ENCODE measurements around the gene NEDD4L.

NEDD4L gene

GRCh38 chr18:58230438-58231179, 186.6 kb downstream of the NEDD4L start:
- Mint-ChIP-seq H3K27me3 (ENCODE audit: low read depth) (no peaks in the 10 kb centered on the region), H3K27ac (no peak overlapping the region), H3K4me3 (no peak overlapping the region), H3K9me3 (no peaks in the 10 kb centered on the region), H3K4me1 (ENCODE audit: low read depth) (no peaks in the 10 kb centered on the region), H3K36me3 (ENCODE audit: low read depth) (no peaks in the 10 kb centered on the region)
- DNase-seq (ENCODE audit: low spot score), result no peak

- Mint-ChIP-seq H3K4me3 (no peak overlapping the region), H3K27ac (no peak overlapping the region), H3K9me3 (no peaks in the 10 kb centered on the region), H3K4me1 (ENCODE audit: low read depth) (no peaks in the 10 kb centered on the region), H3K36me3 (ENCODE audit: low read depth) (no peaks in the 10 kb centered on the region), H3K27me3 (ENCODE audit: low read depth) (no peaks in the 10 kb centered on the region)
- no peak for DNase-seq (ENCODE audit: low spot score)
These were observed 187.9 kb downstream of the NEDD4L start for GRCh38 chr18:58231930-58232329.

- no peaks in the 10 kb centered on the region for H3K4me1 Mint-ChIP-seq (ENCODE audit: low read depth)
- no peaks in the 10 kb centered on the region for H3K9me3 Mint-ChIP-seq
- DNase-seq (ENCODE audit: low spot score), result no peak
- H3K4me3 Mint-ChIP-seq, result no peak overlapping the region
- H3K27ac Mint-ChIP-seq, result no peak overlapping the region
- H3K36me3 Mint-ChIP-seq (ENCODE audit: low read depth), result no peaks in the 10 kb centered on the region
- no peaks in the 10 kb centered on the region for H3K27me3 Mint-ChIP-seq (ENCODE audit: low read depth)
These were observed 188.6 kb downstream of the NEDD4L start for GRCh38 chr18:58232668-58233067.

DNA sequence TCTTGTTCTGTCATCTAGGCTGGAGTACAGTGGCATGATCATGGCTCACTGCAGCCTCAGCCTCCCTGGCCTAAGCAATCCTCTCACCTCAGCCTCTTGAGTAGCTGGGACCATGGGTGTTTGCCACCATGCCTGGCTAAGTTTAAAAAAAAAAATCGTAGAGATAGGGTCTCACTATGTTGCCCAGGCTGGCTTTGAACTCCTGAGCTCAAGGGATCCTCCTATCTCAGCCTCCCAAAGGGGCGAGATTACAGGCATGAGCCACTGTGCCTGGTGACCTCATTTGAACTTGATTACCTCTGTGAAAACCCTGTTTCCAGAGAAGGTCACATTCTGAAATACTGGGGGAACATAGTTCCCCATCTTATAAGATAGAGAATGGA, 190.3 kb downstream of the NEDD4L start:
- Mint-ChIP-seq H3K27me3 (ENCODE audit: low read depth) (no peaks in the 10 kb centered on the region), H3K36me3 (ENCODE audit: low read depth) (no peaks in the 10 kb centered on the region), H3K27ac (no peak overlapping the region), H3K4me1 (ENCODE audit: low read depth) (no peaks in the 10 kb centered on the region), H3K4me3 (no peak overlapping the region), H3K9me3 (no peaks in the 10 kb centered on the region)
- no peak for DNase-seq (ENCODE audit: low spot score)

DNA sequence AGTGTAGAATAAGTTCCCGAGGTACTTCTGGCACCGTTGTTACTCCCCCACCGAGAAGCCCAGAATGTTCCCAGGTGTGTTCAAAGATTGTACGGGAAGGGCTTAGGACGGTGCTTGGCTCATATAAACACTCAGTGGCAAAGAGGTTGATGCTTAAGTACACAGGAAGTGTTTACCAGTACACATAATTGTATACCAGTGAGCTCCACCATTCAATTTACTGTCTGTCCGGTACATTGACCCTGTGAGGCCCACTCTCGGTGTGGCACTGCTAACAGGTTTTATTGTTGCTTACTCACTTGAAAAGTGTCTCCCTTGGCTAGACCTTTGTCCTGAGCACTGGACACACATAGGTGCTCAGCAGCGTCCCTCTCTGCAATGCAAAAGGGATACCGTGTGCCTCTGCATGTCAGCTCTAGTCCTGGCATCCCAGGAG, 191.0 kb downstream of the NEDD4L start:
- Mint-ChIP-seq H3K4me3 (no peak overlapping the region), H3K27ac (no peak overlapping the region), H3K27me3 (ENCODE audit: low read depth) (no peaks in the 10 kb centered on the region), H3K36me3 (ENCODE audit: low read depth) (no peaks in the 10 kb centered on the region), H3K9me3 (no peaks in the 10 kb centered on the region), H3K4me1 (ENCODE audit: low read depth) (no peaks in the 10 kb centered on the region)
- no peak for DNase-seq (ENCODE audit: low spot score)

- H3K27ac Mint-ChIP-seq, result no peak overlapping the region
- no peaks in the 10 kb centered on the region for H3K9me3 Mint-ChIP-seq
- DNase-seq (ENCODE audit: low spot score), result no peak
- H3K4me3 Mint-ChIP-seq, result no peak overlapping the region
- no peaks in the 10 kb centered on the region for H3K27me3 Mint-ChIP-seq (ENCODE audit: low read depth)
- no peaks in the 10 kb centered on the region for H3K36me3 Mint-ChIP-seq (ENCODE audit: low read depth)
- no peaks in the 10 kb centered on the region for H3K4me1 Mint-ChIP-seq (ENCODE audit: low read depth)
These were observed 195.9 kb downstream of the NEDD4L start for GRCh38 chr18:58239879-58240278.

DNA sequence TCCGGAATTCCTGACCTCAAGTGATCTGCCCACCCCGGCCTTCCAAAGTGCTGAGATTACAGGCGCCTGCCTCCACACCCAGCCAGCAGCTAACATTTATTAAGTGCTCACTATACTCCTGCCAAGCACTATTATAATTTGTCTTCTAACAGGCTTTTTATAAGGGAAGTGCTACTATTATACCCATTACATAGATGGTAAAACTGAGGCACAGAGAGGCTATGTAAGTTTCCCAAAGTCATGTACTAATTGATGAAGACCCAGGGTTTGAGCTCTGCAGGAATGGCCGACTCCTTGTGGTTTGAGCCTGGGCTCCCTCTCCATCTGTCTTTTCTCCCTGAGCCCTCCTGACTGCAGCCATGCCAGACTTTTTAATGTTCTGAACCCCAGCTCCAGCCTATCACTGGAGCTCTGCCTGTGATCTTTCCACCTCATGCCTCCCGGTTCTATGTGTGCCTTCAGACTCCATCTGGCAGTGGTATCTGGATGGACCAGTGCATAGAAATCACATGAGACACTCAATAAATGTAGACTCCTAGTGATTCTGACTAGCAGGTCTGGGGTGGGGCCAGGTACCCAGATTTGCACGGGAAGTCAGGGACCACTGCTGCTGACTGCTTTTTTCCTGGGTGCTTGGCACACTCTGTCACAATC, 197.1 kb downstream of the NEDD4L start:
- Mint-ChIP-seq H3K4me3 (no peak overlapping the region), H3K36me3 (ENCODE audit: low read depth) (no peaks in the 10 kb centered on the region), H3K4me1 (ENCODE audit: low read depth) (no peaks in the 10 kb centered on the region), H3K9me3 (no peaks in the 10 kb centered on the region), H3K27me3 (ENCODE audit: low read depth) (no peaks in the 10 kb centered on the region), H3K27ac (no peak overlapping the region)
- DNase-seq (ENCODE audit: low spot score), result no peak

- no peaks in the 10 kb centered on the region for H3K36me3 Mint-ChIP-seq (ENCODE audit: low read depth)
- H3K27ac Mint-ChIP-seq, result no peak overlapping the region
- no peak for DNase-seq (ENCODE audit: low spot score)
These were observed 197.9 kb downstream of the NEDD4L start for GRCh38 chr18:58241877-58242276.

GRCh38 chr18:58242435-58242834, 198.4 kb downstream of the NEDD4L start:
- DNase-seq (ENCODE audit: low spot score), result no peak
- Mint-ChIP-seq H3K27ac (no peak overlapping the region), H3K4me1 (ENCODE audit: low read depth) (no peaks in the 10 kb centered on the region), H3K9me3 (no peaks in the 10 kb centered on the region), H3K27me3 (ENCODE audit: low read depth) (no peaks in the 10 kb centered on the region), H3K4me3 (no peak overlapping the region), H3K36me3 (ENCODE audit: low read depth) (no peaks in the 10 kb centered on the region)

More at GRCh38 chr18:58241877-58242276, 197.9 kb downstream of the NEDD4L start:
- Mint-ChIP-seq H3K4me1 (ENCODE audit: low read depth) (no peaks in the 10 kb centered on the region), H3K27me3 (ENCODE audit: low read depth) (no peaks in the 10 kb centered on the region), H3K4me3 (no peak overlapping the region), H3K9me3 (no peaks in the 10 kb centered on the region)

GRCh38 chr18:58242968-58243367, 198.9 kb downstream of the NEDD4L start:
- no peak overlapping the region for H3K4me3 Mint-ChIP-seq
- no peaks in the 10 kb centered on the region for H3K36me3 Mint-ChIP-seq (ENCODE audit: low read depth)
- H3K27ac Mint-ChIP-seq, result no peak overlapping the region
- no peaks in the 10 kb centered on the region for H3K4me1 Mint-ChIP-seq (ENCODE audit: low read depth)
- no peaks in the 10 kb centered on the region for H3K9me3 Mint-ChIP-seq
- DNase-seq (ENCODE audit: low spot score), result no peak
- H3K27me3 Mint-ChIP-seq (ENCODE audit: low read depth), result no peaks in the 10 kb centered on the region

DNA sequence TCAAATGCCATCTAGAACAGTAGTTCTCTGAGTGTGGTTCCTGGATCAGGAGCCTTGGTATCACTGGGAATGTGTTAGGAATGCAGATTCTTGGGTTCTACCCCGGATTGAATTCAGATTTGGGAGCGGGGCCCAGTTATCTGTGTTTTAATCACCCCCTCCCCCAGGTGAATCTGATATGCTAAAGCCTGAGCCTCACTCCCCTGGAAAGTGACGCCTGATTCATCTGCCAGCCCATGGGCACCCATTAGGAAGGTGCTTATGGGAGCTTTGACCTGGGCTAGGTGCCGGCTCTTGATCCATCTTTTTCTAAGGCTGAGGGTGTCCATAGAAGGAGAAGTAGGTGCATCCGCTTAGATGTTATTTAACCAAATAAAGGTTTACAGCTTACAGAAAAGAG, 199.4 kb downstream of the NEDD4L start:
- no peaks in the 10 kb centered on the region for H3K4me1 Mint-ChIP-seq (ENCODE audit: low read depth)
- H3K27ac Mint-ChIP-seq, result no peak overlapping the region
- H3K9me3 Mint-ChIP-seq, result no peaks in the 10 kb centered on the region
- H3K27me3 Mint-ChIP-seq (ENCODE audit: low read depth), result no peaks in the 10 kb centered on the region
- DNase-seq (ENCODE audit: low spot score), result no peak
- no peaks in the 10 kb centered on the region for H3K36me3 Mint-ChIP-seq (ENCODE audit: low read depth)
- H3K4me3 Mint-ChIP-seq, result no peak overlapping the region

DNA sequence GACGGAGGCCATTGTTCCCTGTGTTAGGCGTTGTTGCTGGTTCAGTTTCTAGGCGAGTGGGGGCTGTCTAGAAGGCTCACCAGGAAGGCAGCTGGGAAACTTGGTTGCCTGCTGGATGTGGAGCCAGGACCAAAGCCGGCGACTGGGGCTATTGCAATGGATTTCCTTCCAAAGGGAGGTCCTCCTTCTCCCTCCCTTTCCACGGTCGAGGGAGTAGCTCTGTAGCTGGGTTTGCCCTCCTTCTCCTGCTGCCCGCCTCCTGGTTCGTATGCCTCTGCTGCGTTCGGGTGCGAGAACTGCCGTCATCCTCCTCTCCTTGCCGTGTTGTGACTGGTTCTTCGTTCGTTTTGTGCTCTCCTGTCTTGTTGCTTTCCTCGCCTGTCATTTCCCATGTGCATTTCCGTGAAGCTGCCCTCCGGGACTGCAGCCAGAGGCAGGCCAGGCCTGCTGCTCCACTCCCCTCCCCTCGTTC, 203.4 kb downstream of the NEDD4L start:
- Mint-ChIP-seq H3K27me3 (ENCODE audit: low read depth) (peaks cover 4% of the 10 kb centered on the region), H3K27ac (no peak overlapping the region), H3K9me3 (no peaks in the 10 kb centered on the region), H3K4me1 (ENCODE audit: low read depth) (no peaks in the 10 kb centered on the region), H3K36me3 (ENCODE audit: low read depth) (no peaks in the 10 kb centered on the region), H3K4me3 (no peak overlapping the region)
- DNase-seq (ENCODE audit: low spot score), result no peak

- Mint-ChIP-seq H3K36me3 (ENCODE audit: low read depth) (no peaks in the 10 kb centered on the region), H3K9me3 (no peaks in the 10 kb centered on the region), H3K4me1 (ENCODE audit: low read depth) (no peaks in the 10 kb centered on the region), H3K27ac (no peak overlapping the region), H3K4me3 (no peak overlapping the region), H3K27me3 (ENCODE audit: low read depth) (peaks cover 4% of the 10 kb centered on the region)
- no peak for DNase-seq (ENCODE audit: low spot score)
These were observed 205.7 kb downstream of the NEDD4L start for GRCh38 chr18:58249712-58250111.

- no peak for DNase-seq (ENCODE audit: low spot score)
- H3K27me3 Mint-ChIP-seq (ENCODE audit: low read depth), result peaks cover 4% of the 10 kb centered on the region
- H3K4me1 Mint-ChIP-seq (ENCODE audit: low read depth), result no peaks in the 10 kb centered on the region
- H3K36me3 Mint-ChIP-seq (ENCODE audit: low read depth), result no peaks in the 10 kb centered on the region
- H3K4me3 Mint-ChIP-seq, result no peak overlapping the region
- H3K27ac Mint-ChIP-seq, result no peak overlapping the region
- no peaks in the 10 kb centered on the region for H3K9me3 Mint-ChIP-seq
These were observed 207.4 kb downstream of the NEDD4L start for GRCh38 chr18:58251416-58251815.
